K562 (cell line): ENCODE results near the gene NUDT6. TPM values are rescaled to one million over a fixed set of nuclear protein-coding genes. Genes with fewer than 3 reads are reported as not detected.

Experiments
- ATAC-seq: fragments of 200-7000 bp; cut with Tn5 transposase; 3 replicates; pipeline ENCODE4 v1.9.1; 2020; ENCODE audit warnings: moderate library complexity
- BruUV-seq: library from RNA; stranded (reverse); fragments of 400-500 nt; replicated peaks from 2 replicates; lab custom pipeline; 2021; lab: Mats Ljungman, UMichigan
- CTCF ChIA-PET: fragments of 300-600 bp; formaldehyde crosslinking; extraction: SDS; loops from one replicate; lab custom pipeline; 2021; ENCODE audit warnings: low intra/inter-chr PET ratio; lab: Yijun Ruan, JAX
- POLR2A ChIA-PET: fragments of 300-600, 350-650 bp; sonication (Branson Sonifier 250); formaldehyde crosslinking; extraction: SDS; loops from one replicate; lab custom pipeline; 2021; ENCODE audit warnings: antibody characterized with exemption, inconsistent platforms; lab: Yijun Ruan, JAX
- DNase-seq, 4 experiments: peaks; one replicate each; pipeline versions ENCODE4 v3.0.0 to v3.0.0-alpha.2; 2011 to 2018; ENCODE audit warnings: low spot score in 3 of 4, mixed read lengths in 3 of 4; ENCODE audit errors: extremely low read depth in 1 of 4
- FAIRE-seq: peaks from 2 replicates; lab custom pipeline; 2011; peaks lifted over from hg19 to GRCh38; lab: Jason Lieb, UNC
- H2AFZ ChIP-seq: 2 replicates; pipeline ENCODE4 v1.6.0; 2011; ENCODE audit warnings: low read depth, low read length, control low read depth, inconsistent platforms
- H3K27ac ChIP-seq: fragments of 200-600 bp; 3 replicates; pipeline ENCODE4 v1.8.0; 2011; ENCODE audit warnings: low read depth, mild to moderate bottlenecking, control low read depth, inconsistent platforms, low read length, moderate library complexity, mixed read lengths; ENCODE audit errors: extremely low read depth
- H3K27me3 ChIP-seq, 2 experiments: fragments of 300-600 bp in 1 of 2; 2 replicates in 1 of 2; 3 replicates in 1 of 2; pipeline versions ENCODE4 v1.6.0 to v1.8.0; 2011; ENCODE audit warnings: inconsistent platforms in 2 of 2, low read length in 2 of 2, mild to moderate bottlenecking in 1 of 2, mixed read lengths in 1 of 2, moderate library complexity in 1 of 2; ENCODE audit not compliant: control insufficient read depth in 2 of 2, insufficient read depth in 2 of 2
- H3K36me3 ChIP-seq: fragments of 300-600 bp; 3 replicates; pipeline ENCODE4 v1.8.0; 2011; ENCODE audit warnings: mild to moderate bottlenecking, low read length, inconsistent platforms; ENCODE audit not compliant: control insufficient read depth, insufficient read depth
- H3K4me1 ChIP-seq, 2 experiments: fragments of 200-600 bp in 1 of 2; replicated peaks in 1 of 2; 2 replicates in 1 of 2; 3 replicates in 1 of 2; pipeline versions ENCODE4 v1.5.1 to v1.8.0; 2011; ENCODE audit warnings: inconsistent platforms in 2 of 2, low read length in 2 of 2, mild to moderate bottlenecking in 1 of 2, mixed read lengths in 1 of 2, moderate library complexity in 1 of 2; ENCODE audit not compliant: control insufficient read depth in 2 of 2, insufficient read depth in 2 of 2
- H3K4me2 ChIP-seq: 2 replicates; pipeline ENCODE4 v1.6.1; 2011; ENCODE audit warnings: low read length, control low read depth, inconsistent platforms, mixed read lengths; ENCODE audit not compliant: insufficient read depth
- H3K4me3 ChIP-seq: fragments of 200-600 bp; sonication (generic), shearing (Covaris generic); 2 replicates; pipeline ENCODE4 v1.5.1; 2016; ENCODE audit warnings: control low read depth, inconsistent platforms
- H3K79me2 ChIP-seq: fragments of 200-600 bp; 3 replicates; pipeline ENCODE4 v1.8.0; 2011; ENCODE audit warnings: low read length, inconsistent platforms; ENCODE audit not compliant: control insufficient read depth, insufficient read depth
- H3K9ac ChIP-seq, 2 experiments: 2 replicates each; pipeline versions ENCODE4 v1.6.0 to v1.6.1; 2011; ENCODE audit warnings: low read depth in 2 of 2, low read length in 2 of 2, control low read depth in 1 of 2, inconsistent platforms in 1 of 2, mild to moderate bottlenecking in 1 of 2, mixed read lengths in 1 of 2; ENCODE audit not compliant: insufficient read depth in 1 of 2
- H3K9me1 ChIP-seq: one replicate; pipeline ENCODE4 v1.6.0; 2011; ENCODE audit warnings: inconsistent platforms, mild to moderate bottlenecking, low read length, moderate library complexity; ENCODE audit not compliant: control insufficient read depth, insufficient read depth
- H3K9me3 ChIP-seq: replicated peaks from 2 replicates; pipeline ENCODE4 v1.5.1; 2011; ENCODE audit warnings: low read depth, low read length, inconsistent platforms; ENCODE audit not compliant: control insufficient read depth, insufficient read depth
- H4K20me1 ChIP-seq: replicated peaks from 2 replicates; pipeline ENCODE4 v1.6.1; 2011; ENCODE audit warnings: low read length, inconsistent platforms, mixed read lengths; ENCODE audit not compliant: control insufficient read depth, insufficient read depth
- CBX8 ChIP-seq: fragments of 200-600 bp; sonication (generic); IDR thresholded peaks from 2 replicates; pipeline ENCODE4 v1.6.1; 2012; ENCODE audit warnings: borderline replicate concordance, mixed run types, low read depth, mild to moderate bottlenecking, moderate library complexity, mixed read lengths, low read length, control low read depth, inconsistent platforms; ENCODE audit not compliant: poor library complexity, severe bottlenecking; ENCODE audit errors: extremely low read depth
- CEBPG ChIP-seq, 3 experiments: fragments of 200-800 bp in 1 of 3; sonication (Bioruptor generic) in 1 of 3; sonication (generic) in 1 of 3; formaldehyde crosslinking in 1 of 3; IDR thresholded peaks in 2 of 3; conservative IDR thresholded peaks in 1 of 3; 2 replicates each; pipeline versions ENCODE4 v1.6.1 to v1.8.0; 2016 to 2022; ENCODE audit warnings: missing compliant biosample characterization in 2 of 3, missing genetic modification characterization in 2 of 3, mild to moderate bottlenecking in 1 of 3, missing genetic modification reagents in 1 of 3
- E2F3 ChIP-seq: fragments of 250-450 bp; sonication (Bioruptor Pico); IDR thresholded peaks from 2 replicates; pipeline ENCODE4 v1.4.0; 2020; ENCODE audit warnings: mild to moderate bottlenecking
- HES1 ChIP-seq: fragments of 450-650 bp; IDR thresholded peaks from 2 replicates; pipeline ENCODE4 v1.6.1; 2016; ENCODE audit warnings: low read depth, mild to moderate bottlenecking, moderate library complexity
- KAT7 ChIP-seq: sonication (generic); formaldehyde crosslinking; IDR thresholded peaks from 2 replicates; pipeline ENCODE4 v1.8.0; 2022; ENCODE audit warnings: missing genetic modification reagents, mild to moderate bottlenecking, borderline replicate concordance
- KHSRP ChIP-seq: fragments of 450-650 bp; IDR thresholded peaks from 2 replicates; pipeline ENCODE4 v1.6.1; 2017
- MITF ChIP-seq: IDR thresholded peaks from 2 replicates; pipeline ENCODE4 v1.6.1; 2014; ENCODE audit warnings: antibody characterized with exemption
- MYBL2 ChIP-seq, 2 experiments: fragments of 450-650 bp in 1 of 2; sonication (generic) in 1 of 2; formaldehyde crosslinking in 1 of 2; IDR thresholded peaks; 2 replicates each; pipeline versions ENCODE4 v1.6.1 to v1.8.1; 2017 to 2022; ENCODE audit warnings: borderline replicate concordance in 1 of 2, inconsistent platforms in 1 of 2, low read depth in 1 of 2, mild to moderate bottlenecking in 1 of 2, missing genetic modification reagents in 1 of 2, moderate library complexity in 1 of 2
- MYNN ChIP-seq, 2 experiments: sonication (generic); formaldehyde crosslinking in 1 of 2; IDR thresholded peaks; 2 replicates each; pipeline versions ENCODE4 v1.5.0 to v1.6.1; 2016 to 2020; ENCODE audit warnings: antibody characterized with exemption in 1 of 2, missing genetic modification reagents in 1 of 2
- NR3C1 ChIP-seq: sonication (generic); formaldehyde crosslinking; IDR thresholded peaks from 2 replicates; pipeline ENCODE4 v1.8.1; 2022; ENCODE audit warnings: missing genetic modification reagents
- RBM34 ChIP-seq: fragments of 200-400 bp; formaldehyde crosslinking; IDR thresholded peaks from 2 replicates; pipeline ENCODE4 v1.6.1; 2018; ENCODE audit warnings: low read length, borderline replicate concordance; ENCODE audit not compliant: insufficient read depth
- SP2 ChIP-seq: IDR thresholded peaks from 2 replicates; pipeline ENCODE4 v1.6.1; 2011; ENCODE audit warnings: mild to moderate bottlenecking, low read depth, low read length, moderate library complexity; ENCODE audit not compliant: poor library complexity, severe bottlenecking; ENCODE audit errors: extremely low read depth
- STAG1 ChIP-seq: sonication (generic); formaldehyde crosslinking; IDR thresholded peaks from 2 replicates; pipeline ENCODE4 v1.5.0; 2020; ENCODE audit warnings: missing genetic modification reagents, borderline replicate concordance
- TEAD4 ChIP-seq, 2 experiments: sonication (generic) in 1 of 2; formaldehyde crosslinking in 1 of 2; IDR thresholded peaks; 2 replicates each; pipeline versions ENCODE4 v1.6.1 to v1.8.0; 2012 to 2022; ENCODE audit warnings: borderline replicate concordance in 1 of 2, inconsistent platforms in 1 of 2, low read length in 1 of 2, mild to moderate bottlenecking in 1 of 2, missing genetic modification reagents in 1 of 2
- ZBTB7A ChIP-seq: IDR thresholded peaks from 2 replicates; pipeline ENCODE4 v1.6.1; 2011; ENCODE audit warnings: low read depth, mild to moderate bottlenecking, low read length, moderate library complexity, borderline replicate concordance; ENCODE audit not compliant: control insufficient read depth
- ZNF24 ChIP-seq: fragments of 450-650 bp; IDR thresholded peaks from 2 replicates; pipeline ENCODE4 v1.6.1; 2016
- ZNF766 ChIP-seq: fragments of 200-800 bp; sonication (Bioruptor generic); conservative IDR thresholded peaks from 2 replicates; pipeline ENCODE4 v1.6.1; 2016; ENCODE audit warnings: missing genetic modification characterization, missing compliant biosample characterization
- ZNF780A ChIP-seq: fragments of 250-450 bp; sonication (Bioruptor Pico); IDR thresholded peaks from 2 replicates; pipeline ENCODE4 v1.5.0; 2021; ENCODE audit warnings: mild to moderate bottlenecking
- WGBS: fragments of 100-300 bp; shearing (Covaris generic); methylation state at CpG from one replicate; pipeline ENCODE4 v1.1.6; 2016; ENCODE audit warnings: low coverage, mixed read lengths; ENCODE audit not compliant: insufficient coverage; ENCODE audit errors: missing lambda C conversion rate; 5-methylcytosine and 5-hydroxymethylcytosine counted together
- in situ Hi-C: fragments of 300-500 bp; cut with MboI; formaldehyde crosslinking; loops from 4 replicates; pipeline ENCODE4 v1.15.0; 2018; ENCODE audit warnings: inconsistent platforms, mixed read lengths
- intact Hi-C: fragments of 100-400 bp; cut with micrococcal nuclease; formaldehyde crosslinking; loops from 2 replicates; pipeline ENCODE4 v1.14.2; 2022
- polyA plus RNA-seq, 8 experiments: library from polyadenylated mRNA; depleted of rRNA in 4 of 8; stranded (reverse) in 5 of 8; unstranded in 3 of 8; fragments of >200 nt; fragmentation: Nextera tagmentation in 2 of 8; fragmentation: Illumina TruSeq in 1 of 8; extraction: Ambion mirVana in 2 of 8; extraction: Trizol in 1 of 8; gene quantifications; 2 replicates each; pipeline versions ENCODE4 v1.2.1 to v1.2.3, GENCODE V29; 2011 to 2014; ENCODE audit warnings: inconsistent platforms in 1 of 8, missing spikeins in 1 of 8
- total RNA-seq, 7 experiments: library from RNA; depleted of rRNA in 6 of 7; stranded (reverse); fragments of >200 nt in 6 of 7; fragmentation: Illumina TruSeq in 2 of 7; extraction: Trizol in 2 of 7; gene quantifications; 2 replicates each; pipeline versions ENCODE4 v1.2.1 to v1.2.3, GENCODE V29; 2011 to 2021; ENCODE audit warnings: low replicate concordance in 1 of 7

NUDT6 gene
- total and polyA plus RNA-seq, 9 of the 15 experiments (the other 6 are each of a cell fraction or from before 2014, with no cell fraction given), result 9.4 to 18.1 (median 13.4) TPM

GRCh38 chr4:122873821-122874593, 48.4 kb downstream of the NUDT6 start:
- POLR2A ChIA-PET, result interaction anchor here (1.0 to 1.1 kb wide), 2 partner anchors 17 to 47 kb away, joined by 3 read pairs; no protein-coding TSS in a partner anchor
- Histone ChIP-seq H3K9me3 (no peaks in the 10 kb centered on the region), H3K27me3 (no peaks in the 10 kb centered on the region), H3K27ac (peak overlapping the region; percentile 25; the same call in 2 of the 3 replicates), H3K4me1 (no peaks in the 10 kb centered on the region; a peak in 2 of 5 replicates), H3K4me3 (no peak overlapping the region), H4K20me1 (no peaks in the 10 kb centered on the region), H3K4me2 (no peak overlapping the region), H3K79me2 (peaks cover 11% of the 10 kb centered on the region; the same call in 2 of the 3 replicates), H2AFZ (no peak overlapping the region), H3K9ac (no peak overlapping the region), H3K9me1 (no peaks in the 10 kb centered on the region), H3K36me3 (peaks cover 25% of the 10 kb centered on the region)
- no TSS peak for BruUV-seq
- ATAC-seq (peak; percentile 78), DNase-seq (peak in 1 of 4 experiments; percentile 17), FAIRE-seq (no peak)
- in situ Hi-C loops, result no loop called here
- intact Hi-C loops, result no loop called here
- WGBS, result 65% methylated on average over 4 of the region's 4 CpGs
- CTCF ChIA-PET, result no interaction called here
- TF ChIP-seq CEBPG (CRISPR knock-in tag; IDR thresholded peaks at IDR 0.05) (peak; percentile 91), CEBPG (tag; conservative IDR thresholded peaks at IDR 0.05 in 1 of 2, IDR thresholded peaks at IDR 0.05 in 1 of 2) (peak; percentile 95 to 98), TEAD4 (IDR thresholded peaks at IDR 0.05; ENCODE audit: low read length) (peak; percentile 69), TEAD4 (CRISPR knock-in tag; IDR thresholded peaks at IDR 0.05; ENCODE audit: borderline replicate concordance) (no peak), E2F3 (CRISPR knock-in tag) (no peak), ZNF766 (CRISPR knock-in tag) (no peak), ZBTB7A (no peak), NR3C1 (CRISPR knock-in tag) (no peak), KAT7 (CRISPR knock-in tag) (no peak), ZNF780A (CRISPR knock-in tag) (no peak), MYBL2 (IDR thresholded peaks at IDR 0.05; ENCODE audit: low read depth) (no peak), MYBL2 (CRISPR knock-in tag; IDR thresholded peaks at IDR 0.05; ENCODE audit: borderline replicate concordance) (no peak), STAG1 (CRISPR knock-in tag) (no peak), RBM34 (no peak), CBX8 (no peak), MYNN (IDR thresholded peaks at IDR 0.05) (no peak), MYNN (CRISPR knock-in tag; IDR thresholded peaks at IDR 0.05) (no peak), KHSRP (no peak), SP2 (no peak), MITF (no peak), HES1 (no peak), ZNF24 (peak; percentile 48; the same call in 1 of the 2 replicates)
